Hematopoietic multipotent progenitor cell treated with erythropoietin and hydrocortisone succinate and interleukin-3 and kit ligand, for 4 days (in vitro differentiated cells): ENCODE data around the gene MBTPS1.

Experiments
- DNase-seq: peaks from one replicate; pipeline ENCODE4 v3.0.0-alpha.2; 2015

The MBTPS1 gene

DNA sequence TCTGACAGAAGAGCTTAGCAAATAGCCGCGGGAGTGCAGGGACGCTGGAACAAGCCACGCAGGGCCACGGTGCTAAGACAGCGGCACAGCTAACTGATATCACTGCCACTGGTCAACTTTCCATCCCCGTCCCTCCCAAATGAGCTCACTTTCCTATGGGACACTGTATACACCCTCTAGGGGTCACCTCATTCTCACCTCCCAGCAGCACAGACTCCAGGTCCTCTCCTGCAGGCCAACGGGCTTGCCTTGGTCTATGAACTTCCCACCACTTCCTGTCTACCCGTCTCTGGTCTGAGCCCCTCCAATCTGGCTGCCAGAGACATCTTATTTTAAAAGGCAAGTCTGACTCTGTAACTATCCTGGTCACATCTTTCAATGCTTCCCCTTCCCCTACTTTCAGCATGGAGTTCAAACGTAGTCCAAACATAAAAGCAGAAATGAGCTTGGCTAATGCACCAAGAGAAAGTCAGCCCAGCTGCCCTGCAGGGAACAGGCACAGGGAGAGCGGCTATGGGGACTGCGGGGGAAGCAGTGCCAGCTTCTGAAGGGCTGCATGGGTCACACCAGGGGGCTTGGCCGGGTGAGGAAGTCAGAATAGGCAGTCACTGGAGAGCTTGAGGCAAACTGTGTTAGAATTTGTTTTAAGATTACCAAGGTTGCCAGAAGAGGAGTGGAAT lies 47.8 kb downstream of the MBTPS1 start:
- no peak for DNase-seq

DNA sequence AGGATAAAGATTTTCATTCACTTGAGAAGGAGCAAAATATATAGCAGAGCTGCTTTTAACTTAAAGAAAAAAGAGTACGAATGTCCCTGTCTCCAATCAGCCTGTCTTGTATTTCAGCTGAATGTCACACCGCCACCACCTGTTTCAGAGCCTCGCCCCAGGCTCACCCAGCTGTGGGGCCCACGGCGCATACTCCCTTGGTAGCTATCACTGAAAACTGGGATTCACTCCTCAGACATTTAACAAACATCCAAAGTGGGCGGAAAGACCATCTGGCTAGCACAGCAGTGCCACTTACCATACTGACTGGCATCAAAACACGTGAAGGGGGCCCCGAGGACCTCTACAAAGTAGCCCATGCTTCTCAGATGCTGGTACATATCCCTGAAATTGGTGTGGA lies 48.7 kb downstream of the MBTPS1 start:
- no peak for DNase-seq

DNA sequence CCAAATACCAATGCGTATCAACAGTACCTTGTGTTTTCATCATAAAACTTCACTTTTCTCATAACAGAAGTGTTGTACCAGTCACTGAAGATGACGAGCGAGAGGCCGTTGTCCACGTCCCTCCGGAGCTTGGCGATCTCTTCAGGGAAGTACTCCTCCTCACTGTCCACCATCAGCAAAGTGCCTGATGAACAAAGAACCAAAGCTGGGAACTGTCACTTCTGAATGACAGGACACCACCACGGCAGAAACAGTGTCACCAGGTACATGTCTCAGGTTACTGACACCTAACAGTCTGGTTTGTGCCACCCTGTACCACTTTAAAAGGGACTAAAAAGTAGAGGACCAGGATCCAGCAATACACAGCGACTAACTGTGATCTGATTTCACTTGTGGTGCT lies 49.1 kb downstream of the MBTPS1 start:
- no peak for DNase-seq

DNA sequence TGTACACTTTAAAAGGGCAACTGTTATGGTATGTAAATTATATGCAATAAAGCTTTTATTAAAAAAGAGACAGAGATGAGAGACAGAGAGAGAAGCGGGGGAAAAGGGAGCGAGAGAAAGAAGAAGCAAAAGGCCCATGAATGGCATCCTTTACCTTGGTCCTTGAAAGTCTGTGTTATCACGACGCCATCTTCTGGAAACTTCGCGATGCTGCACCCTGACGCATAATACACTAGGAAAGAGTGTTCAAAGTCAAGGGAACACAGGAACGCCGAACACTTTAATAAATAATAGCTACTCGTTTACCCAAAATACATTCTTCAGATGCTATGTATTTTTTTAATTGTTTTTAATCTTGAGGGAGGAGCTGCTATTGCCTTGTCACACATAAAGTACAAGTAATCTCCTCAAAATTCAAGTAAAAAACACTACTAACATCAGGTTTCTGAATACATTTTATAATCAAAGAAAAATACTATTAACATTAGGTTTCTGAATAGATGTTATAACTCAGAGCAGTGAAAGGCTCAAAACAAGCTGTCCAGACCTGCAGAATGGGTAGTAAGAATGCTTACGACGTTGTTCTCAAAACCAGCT lies 51.1 kb downstream of the MBTPS1 start:
- peak; percentile 71 for DNase-seq

DNA sequence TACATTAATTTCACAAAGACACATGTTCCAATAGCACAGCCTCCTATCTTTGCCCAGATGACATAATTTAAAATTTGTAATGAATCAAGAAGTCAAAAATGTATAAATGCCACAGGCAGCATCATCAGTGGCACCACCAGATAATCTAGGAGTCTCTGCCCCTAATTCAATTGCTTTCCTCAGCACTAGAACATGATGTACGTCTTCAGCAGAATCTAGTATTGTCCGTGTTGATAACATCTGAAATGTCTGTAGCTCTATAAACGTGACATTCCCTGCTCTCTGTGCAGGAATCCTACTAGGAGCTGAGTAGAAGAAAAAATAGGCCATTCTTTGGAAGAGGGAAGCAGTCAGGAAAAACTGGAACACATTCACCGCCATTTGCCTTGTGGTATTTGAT lies 52.8 kb downstream of the MBTPS1 start:
- DNase-seq, result no peak

DNA sequence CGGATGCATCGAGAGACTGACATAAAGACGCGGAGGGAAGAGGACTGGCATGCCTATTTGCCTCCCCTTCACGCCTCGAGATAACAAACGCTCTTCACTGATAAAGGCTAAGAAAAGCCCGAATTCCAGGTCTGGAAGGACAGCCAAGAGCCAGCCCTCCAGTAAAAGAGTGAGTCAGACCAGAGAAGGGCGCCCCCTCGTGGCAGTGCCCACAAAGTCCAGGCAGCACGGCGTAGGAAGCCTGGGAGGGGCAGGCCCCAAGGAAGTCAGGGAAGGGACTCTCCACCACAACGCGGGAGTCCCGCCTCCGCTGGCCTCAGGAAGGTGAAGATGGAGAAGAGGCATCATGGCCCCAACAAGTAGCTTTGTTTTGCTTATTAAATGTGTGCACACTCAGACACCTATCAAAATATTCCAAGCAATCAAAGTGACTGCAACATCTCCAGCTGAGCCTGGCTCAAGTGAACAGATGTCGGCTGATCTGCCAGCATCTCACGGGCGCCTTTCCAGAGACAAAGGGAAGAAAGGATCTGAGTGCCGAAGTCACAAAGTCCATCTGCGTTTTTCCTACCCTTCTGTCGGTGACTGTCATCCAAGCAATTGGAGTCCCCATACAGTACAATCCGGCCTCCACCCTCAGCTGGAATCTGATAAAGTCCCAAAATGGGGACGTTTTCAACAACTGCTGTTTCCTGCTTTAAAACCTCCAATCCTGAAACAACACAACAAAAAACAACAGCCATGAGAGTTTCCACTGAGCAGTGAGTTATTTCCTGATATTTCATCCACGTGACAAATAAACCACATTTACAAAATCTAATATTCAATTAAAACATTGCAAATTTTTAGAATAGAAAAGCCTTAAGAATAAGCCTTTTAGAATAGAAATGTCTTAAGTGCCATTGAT lies 53.8 kb downstream of the MBTPS1 start:
- peak; percentile 76 for DNase-seq

- no peak for DNase-seq
These were observed 55.4 kb downstream of the MBTPS1 start for GRCh38 chr16:84061236-84061819.

DNA sequence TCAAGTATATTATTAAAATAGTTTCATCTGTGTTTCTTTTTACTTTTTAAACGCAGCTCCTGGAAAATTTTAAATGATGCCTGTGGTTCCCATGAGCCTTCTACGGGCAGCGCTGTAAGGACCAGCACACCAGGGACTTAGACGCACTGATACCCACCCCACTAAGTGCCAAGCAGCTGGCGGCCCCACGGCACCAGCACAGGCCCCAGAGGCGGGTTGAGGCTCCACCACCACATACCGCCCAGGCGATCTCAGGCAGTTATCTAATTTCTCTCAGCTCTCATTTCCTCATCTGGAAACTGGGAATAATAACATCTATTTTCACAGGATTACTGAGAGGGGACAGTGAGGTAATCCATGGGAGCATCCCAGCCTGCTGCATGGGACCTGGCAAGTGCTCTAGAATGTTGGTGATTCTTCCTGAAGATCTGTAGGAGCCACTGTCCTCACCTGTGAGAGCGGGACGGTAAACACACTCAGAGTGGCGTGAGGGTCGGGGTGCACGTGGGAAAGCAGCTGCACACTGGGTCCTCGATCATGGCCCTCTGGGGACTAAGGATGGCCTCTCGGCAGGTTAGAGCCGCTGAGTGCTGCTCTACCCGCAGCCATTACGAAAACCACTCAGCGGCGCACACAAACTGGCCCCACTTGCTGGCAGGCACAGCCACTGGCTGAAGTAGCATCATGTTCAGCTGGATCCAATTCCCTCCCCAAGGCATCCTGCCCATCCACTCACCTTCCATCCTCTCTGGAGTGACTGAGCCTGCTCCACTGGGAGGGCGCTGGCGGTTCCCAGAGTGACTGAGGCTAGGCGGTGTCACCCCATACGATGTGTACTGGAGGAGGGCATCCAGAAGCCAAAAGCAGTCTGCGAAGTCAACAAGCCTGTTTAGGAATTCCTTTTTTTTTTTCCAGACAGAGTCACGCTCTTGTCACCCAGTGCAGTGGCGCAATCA lies 56.5 kb downstream of the MBTPS1 start:
- DNase-seq, result no peak

GRCh38 chr16:84059111-84059510 lies 57.6 kb downstream of the MBTPS1 start:
- DNase-seq, result no peak

DNA sequence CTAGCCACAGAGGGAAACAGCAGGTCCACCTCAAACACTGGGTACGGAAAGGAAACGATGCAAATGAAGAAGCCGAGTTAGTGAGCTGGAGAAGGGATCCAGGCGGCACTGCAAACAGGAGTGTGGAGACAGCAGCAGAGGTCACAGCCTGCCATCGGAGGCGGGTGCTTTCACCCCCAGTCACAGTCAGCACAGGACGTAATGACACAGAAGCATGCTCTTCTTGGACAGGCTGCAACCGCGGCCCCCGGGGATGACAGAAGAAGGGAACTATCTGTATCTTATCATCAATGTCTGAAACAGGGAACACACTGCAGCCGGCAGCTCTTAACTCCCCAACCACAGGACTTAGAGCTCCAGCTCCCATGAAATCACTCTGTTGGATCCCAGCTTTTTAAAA lies 58.1 kb downstream of the MBTPS1 start:
- no peak for DNase-seq

DNA sequence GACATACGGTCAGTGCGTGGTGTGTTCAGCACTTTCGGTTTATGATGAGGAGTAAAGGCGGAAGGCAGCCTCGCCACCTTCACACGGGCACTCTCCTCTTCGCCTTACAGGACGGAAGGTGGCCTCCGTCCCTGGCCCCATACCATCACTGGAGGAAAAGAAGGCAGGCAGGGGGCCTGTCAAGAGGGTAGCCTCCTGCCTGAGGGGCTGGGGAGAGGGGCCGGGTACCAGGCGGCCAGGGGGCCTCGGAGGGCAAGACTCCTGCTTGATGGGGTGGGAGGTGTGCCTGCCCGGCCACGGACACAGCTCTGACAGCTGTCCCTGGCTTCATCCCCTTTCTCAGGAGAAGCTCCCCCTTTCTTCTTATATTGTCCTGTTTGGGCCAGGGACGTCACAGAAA lies 58.5 kb downstream of the MBTPS1 start:
- DNase-seq, result no peak

- no peak for DNase-seq
These were observed 59.8 kb downstream of the MBTPS1 start for GRCh38 chr16:84056933-84057332.

DNA sequence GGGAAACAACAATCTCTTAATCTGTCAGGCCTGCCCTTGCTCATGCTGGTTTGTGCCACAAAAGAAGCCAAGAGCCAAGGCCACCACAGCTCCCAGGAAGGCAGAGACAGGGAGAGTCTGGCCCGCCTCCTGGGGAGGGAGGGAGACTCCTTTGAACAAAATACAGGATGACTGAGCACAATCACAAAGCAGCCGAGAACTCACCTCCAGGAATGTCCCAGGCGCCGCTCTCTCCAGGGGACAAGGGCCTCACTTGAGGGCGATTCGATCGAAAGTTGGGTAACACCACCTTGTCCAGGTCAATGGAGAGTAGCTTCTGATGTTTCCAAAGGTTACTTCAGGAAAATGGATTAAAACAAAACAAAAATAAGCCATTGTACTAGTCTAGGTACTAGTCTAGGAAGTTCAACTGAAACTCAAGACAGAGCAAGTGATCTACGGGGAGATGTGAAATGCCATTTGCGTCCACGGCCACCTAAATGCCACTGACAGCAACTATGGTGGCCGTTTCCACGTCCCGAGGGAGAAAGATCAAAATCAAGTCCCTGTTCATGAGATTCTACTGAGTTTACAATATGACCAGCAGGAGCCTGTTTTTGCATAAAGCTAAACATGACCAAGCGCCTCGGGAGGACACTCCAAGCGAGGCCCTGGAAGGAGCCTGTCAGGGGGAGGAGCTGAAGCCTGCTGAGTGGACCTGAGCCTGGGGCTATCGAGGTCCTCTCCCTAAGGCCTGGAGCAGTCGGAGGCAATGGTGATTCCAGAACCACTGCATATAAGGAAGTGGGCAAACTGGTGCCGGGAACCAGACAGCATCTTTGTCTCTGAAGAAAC lies 60.7 kb downstream of the MBTPS1 start:
- no peak for DNase-seq

GRCh38 chr16:84055366-84055765 lies 61.4 kb downstream of the MBTPS1 start:
- DNase-seq, result no peak

- no peak for DNase-seq
These were observed 61.8 kb downstream of the MBTPS1 start for GRCh38 chr16:84054916-84055315.

GRCh38 chr16:84054271-84054670 lies 62.5 kb downstream of the MBTPS1 start:
- no peak for DNase-seq

- no peak for DNase-seq
These were observed 63.5 kb downstream of the MBTPS1 start for GRCh38 chr16:84053237-84053636.

- DNase-seq, result no peak
These were observed 64.6 kb downstream of the MBTPS1 start for GRCh38 chr16:84052071-84052622.

DNA sequence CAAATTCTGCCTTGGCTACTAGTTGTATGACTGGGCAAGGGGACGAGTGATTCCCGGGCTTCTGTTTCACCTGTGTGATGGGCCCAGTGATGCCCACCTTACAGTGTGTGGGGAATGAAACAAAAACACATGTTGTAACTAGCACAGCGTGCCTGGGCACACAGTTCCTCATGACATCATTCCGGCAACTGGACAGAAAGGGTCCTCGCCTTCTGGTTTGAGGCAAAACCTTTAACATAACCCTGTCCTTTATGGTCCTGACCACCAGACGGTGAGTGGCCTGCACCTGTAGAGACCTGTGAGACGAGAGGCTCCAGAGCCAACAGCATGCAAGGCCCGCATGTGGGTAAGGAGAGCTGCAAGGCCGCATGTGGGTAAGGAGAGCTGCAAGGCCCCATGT lies 66.4 kb downstream of the MBTPS1 start:
- no peak for DNase-seq

GRCh38 chr16:84049403-84050060 lies 67.2 kb downstream of the MBTPS1 start:
- no peak for DNase-seq

DNA sequence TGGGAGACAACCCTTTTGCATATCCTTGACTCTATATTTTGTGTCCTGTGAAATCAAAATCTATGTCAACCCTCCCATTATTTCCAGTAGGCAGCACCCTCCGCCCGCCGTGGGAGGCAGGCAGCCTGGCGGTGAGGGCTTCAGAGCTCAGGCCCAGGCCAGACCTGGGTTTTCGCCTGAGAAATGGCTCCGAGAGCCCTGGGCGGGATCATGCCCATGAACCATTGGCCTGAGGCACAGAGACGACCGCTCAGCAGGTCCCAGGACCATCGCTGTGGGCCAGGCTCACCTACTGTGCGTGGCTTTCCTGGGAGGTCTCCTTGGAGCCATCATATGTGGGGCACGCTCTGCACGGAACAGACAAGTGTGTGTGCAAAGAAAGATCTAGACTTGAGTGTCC lies 67.9 kb downstream of the MBTPS1 start:
- no peak for DNase-seq
